ENCODE results near the gene LCLAT1.

DNA sequence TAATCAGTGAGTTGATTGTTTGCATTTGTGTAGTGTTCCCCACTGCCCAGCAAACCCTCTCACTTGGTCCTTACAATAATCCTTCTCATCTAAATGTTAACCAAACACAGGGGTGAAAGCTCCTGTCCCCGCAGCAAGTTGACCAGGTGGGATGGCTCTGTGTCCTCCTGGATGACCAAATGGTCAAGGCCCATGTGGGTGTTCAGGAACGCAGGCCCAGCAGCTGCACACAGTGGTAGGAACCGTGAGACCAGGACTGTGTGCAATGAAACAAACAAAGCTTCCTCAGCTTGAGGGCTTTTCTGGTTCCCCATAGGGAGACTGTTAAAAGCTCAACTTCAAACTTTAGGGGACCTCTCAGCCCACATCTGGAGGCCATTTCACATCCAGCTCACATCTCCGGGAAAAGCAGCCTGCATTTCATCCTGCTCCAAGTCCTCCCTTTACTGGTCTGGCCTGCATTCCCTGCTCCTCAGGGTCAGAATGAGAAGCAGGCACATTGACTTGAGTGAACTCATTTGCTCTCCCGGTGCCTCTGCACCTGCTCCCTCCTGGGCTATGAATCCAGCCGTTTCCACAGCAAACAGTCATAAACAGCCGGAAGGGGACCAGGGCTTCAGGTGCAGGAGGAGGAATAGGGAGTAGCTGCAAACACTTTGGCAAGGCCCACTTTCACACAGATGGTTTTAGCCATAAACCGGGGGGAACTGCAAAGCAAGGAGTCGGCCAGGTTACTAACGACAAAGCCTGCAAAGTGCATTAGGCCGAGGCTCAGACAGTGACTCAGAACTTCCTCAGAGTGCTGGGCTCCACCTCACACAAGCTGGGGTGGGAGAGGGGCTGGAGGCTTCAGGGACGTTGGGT lies 215.5 kb downstream of the LCLAT1 start:
- TF ChIP-seq, protein P1, sequence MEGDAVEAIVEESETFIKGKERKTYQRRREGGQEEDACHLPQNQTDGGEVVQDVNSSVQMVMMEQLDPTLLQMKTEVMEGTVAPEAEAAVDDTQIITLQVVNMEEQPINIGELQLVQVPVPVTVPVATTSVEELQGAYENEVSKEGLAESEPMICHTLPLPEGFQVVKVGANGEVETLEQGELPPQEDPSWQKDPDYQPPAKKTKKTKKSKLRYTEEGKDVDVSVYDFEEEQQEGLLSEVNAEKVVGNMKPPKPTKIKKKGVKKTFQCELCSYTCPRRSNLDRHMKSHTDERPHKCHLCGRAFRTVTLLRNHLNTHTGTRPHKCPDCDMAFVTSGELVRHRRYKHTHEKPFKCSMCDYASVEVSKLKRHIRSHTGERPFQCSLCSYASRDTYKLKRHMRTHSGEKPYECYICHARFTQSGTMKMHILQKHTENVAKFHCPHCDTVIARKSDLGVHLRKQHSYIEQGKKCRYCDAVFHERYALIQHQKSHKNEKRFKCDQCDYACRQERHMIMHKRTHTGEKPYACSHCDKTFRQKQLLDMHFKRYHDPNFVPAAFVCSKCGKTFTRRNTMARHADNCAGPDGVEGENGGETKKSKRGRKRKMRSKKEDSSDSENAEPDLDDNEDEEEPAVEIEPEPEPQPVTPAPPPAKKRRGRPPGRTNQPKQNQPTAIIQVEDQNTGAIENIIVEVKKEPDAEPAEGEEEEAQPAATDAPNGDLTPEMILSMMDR (IDR thresholded peaks at IDR 0.05) = no peak
- TF ChIP-seq EZH2 (IDR thresholded peaks at IDR 0.05) = no peak
